Superior temporal gyrus (tissue), 1 donor: Measurements from ENCODE around the gene CDH4.

ENCODE experiments used
- DNase-seq: peaks from one replicate; pipeline ENCODE4 v3.0.0-alpha.2; 2016; ENCODE audit errors: extremely low spot score

Gene CDH4

GRCh38 chr20:61514805-61515505, 262.9 kb downstream of the CDH4 start:
- no peak for DNase-seq

- DNase-seq: no peak
Observed at GRCh38 chr20:61515922-61516321, 263.9 kb downstream of the CDH4 start.

- DNase-seq: no peak
Observed at GRCh38 chr20:61516346-61517208, 264.5 kb downstream of the CDH4 start.

GRCh38 chr20:61517419-61517818, 265.4 kb downstream of the CDH4 start:
- DNase-seq: no peak

- DNase-seq: no peak
Observed at GRCh38 chr20:61518424-61518951, 266.4 kb downstream of the CDH4 start.

GRCh38 chr20:61519488-61519887, 267.4 kb downstream of the CDH4 start:
- DNase-seq: no peak

- no peak for DNase-seq
Observed at GRCh38 chr20:61520076-61520892, 268.2 kb downstream of the CDH4 start.

- DNase-seq: peak; percentile 16
Observed at GRCh38 chr20:61520893-61521460, 268.9 kb downstream of the CDH4 start.

- no peak for DNase-seq
Observed at GRCh38 chr20:61521687-61522420, 269.8 kb downstream of the CDH4 start.

- no peak for DNase-seq
Observed at GRCh38 chr20:61522498-61523090, 270.5 kb downstream of the CDH4 start.

GRCh38 chr20:61523145-61523544, 271.1 kb downstream of the CDH4 start:
- DNase-seq: no peak

GRCh38 chr20:61524951-61525666, 273.0 kb downstream of the CDH4 start:
- DNase-seq: peak; percentile 24

- no peak for DNase-seq
Observed at GRCh38 chr20:61525781-61526431, 273.8 kb downstream of the CDH4 start.

- DNase-seq: no peak
Observed at GRCh38 chr20:61526907-61527306, 274.8 kb downstream of the CDH4 start.

- no peak for DNase-seq
Observed at GRCh38 chr20:61527626-61528025, 275.6 kb downstream of the CDH4 start.

- DNase-seq: no peak
Observed at GRCh38 chr20:61528591-61528990, 276.5 kb downstream of the CDH4 start.

GRCh38 chr20:61529354-61529753, 277.3 kb downstream of the CDH4 start:
- no peak for DNase-seq

- DNase-seq: no peak
Observed at GRCh38 chr20:61531553-61532345, 279.7 kb downstream of the CDH4 start.
